ENCODE results near the gene TBC1D32. TPM values are rescaled to one million over a fixed set of nuclear protein-coding genes. Genes with fewer than 3 reads are reported as not detected.

Gene TBC1D32
- total RNA-seq, 1 experiment from 2014 or later: 9.0 TPM

DNA sequence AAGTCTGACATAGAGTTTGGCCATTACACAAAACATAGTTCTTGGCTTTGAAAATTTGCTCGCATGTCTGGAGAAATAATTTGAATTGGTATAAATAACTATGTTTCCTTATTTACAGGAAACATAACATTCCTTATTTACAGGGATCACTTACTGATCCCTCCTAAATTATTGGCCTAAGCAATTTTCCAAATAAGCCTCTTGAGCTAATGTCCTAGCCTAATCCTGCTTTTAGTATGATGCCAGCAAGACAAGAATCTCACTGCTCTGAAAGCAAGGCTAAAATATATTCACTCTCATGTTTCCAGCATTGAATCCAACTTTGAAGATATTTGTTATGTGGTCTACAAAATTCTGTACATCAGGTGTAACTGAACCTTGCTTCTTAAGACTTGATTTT, 4.1 kb upstream of the TBC1D32 start:
- Histone ChIP-seq H3K27me3 (ENCODE audit: insufficient read depth, low read length) (no peaks in the 10 kb centered on the region), H3K4me2 (ENCODE audit: insufficient read depth, insufficient read length, low read length) (no peak overlapping the region)
- peaks cover 2% of the 10 kb centered on the region for H3K27me3 Mint-ChIP-seq (ENCODE audit: low read depth)

More for the DNA sequence above, 4.1 kb upstream of the TBC1D32 start:
- no peak overlapping the region for H4K8ac ChIP-seq (replicated peaks; ENCODE audit: insufficient read length, low read depth, low read length)
- no peak overlapping the region for H3T11ph ChIP-seq (ENCODE audit: low read length)
- no peak overlapping the region for H3K27ac ChIP-seq (ENCODE audit: insufficient read length, low read depth, low read length)
- no peak overlapping the region for H3K4ac ChIP-seq (ENCODE audit: low read depth, low read length)
- H2AFZ ChIP-seq (ENCODE audit: low read length): no peak overlapping the region
- H3K23me2 ChIP-seq (ENCODE audit: insufficient read length, low read depth, low read length, poor library complexity, severe bottlenecking): no peaks in the 10 kb centered on the region
- Mint-ChIP-seq H3K27ac (no peak overlapping the region), H3K9me3 (no peaks in the 10 kb centered on the region), H3K4me1 (peaks cover 8 to 13% of the 10 kb centered on the region in 2 experiments), H3K36me3 (ENCODE audit: insufficient read depth in 1 of 3, low read depth in 3 of 3) (no peaks in the 10 kb centered on the region), H3K4me3 (no peak overlapping the region)
- no peak overlapping the region for H4K5ac ChIP-seq (ENCODE audit: insufficient read length, low read depth, low read length)
- no peak overlapping the region for H3K56ac ChIP-seq (ENCODE audit: insufficient read length, low read depth, low read length)
- H3K4me1 ChIP-seq (ENCODE audit: insufficient read depth, low read length): no peaks in the 10 kb centered on the region
- no peaks in the 10 kb centered on the region for H4K20me1 ChIP-seq (ENCODE audit: control insufficient read depth, insufficient read depth, insufficient read length)
- H2BK20ac ChIP-seq (ENCODE audit: low read depth, low read length, poor library complexity, severe bottlenecking): no peak overlapping the region
- no peak overlapping the region for H2BK15ac ChIP-seq (ENCODE audit: low read depth, low read length)
- H3K18ac ChIP-seq (ENCODE audit: insufficient read length, low read depth, low read length): no peak overlapping the region
- no peak overlapping the region for H3K23ac ChIP-seq (ENCODE audit: insufficient read length, low read depth, low read length)
- DNase-seq: no peak
- H4K91ac ChIP-seq (ENCODE audit: insufficient read length, low read depth, low read length): no peak overlapping the region
- H2AK5ac ChIP-seq (ENCODE audit: insufficient read length, low read length): no peak overlapping the region
- no peaks in the 10 kb centered on the region for H3K79me1 ChIP-seq (ENCODE audit: insufficient read depth, low read depth, low read length, poor library complexity, severe bottlenecking)
- no peaks in the 10 kb centered on the region for H3K9me3 ChIP-seq (ENCODE audit: control insufficient read depth, low read depth, low read length)
- no peak overlapping the region for H3K14ac ChIP-seq (ENCODE audit: insufficient read depth, low read length)
- TF ChIP-seq, protein P1, sequence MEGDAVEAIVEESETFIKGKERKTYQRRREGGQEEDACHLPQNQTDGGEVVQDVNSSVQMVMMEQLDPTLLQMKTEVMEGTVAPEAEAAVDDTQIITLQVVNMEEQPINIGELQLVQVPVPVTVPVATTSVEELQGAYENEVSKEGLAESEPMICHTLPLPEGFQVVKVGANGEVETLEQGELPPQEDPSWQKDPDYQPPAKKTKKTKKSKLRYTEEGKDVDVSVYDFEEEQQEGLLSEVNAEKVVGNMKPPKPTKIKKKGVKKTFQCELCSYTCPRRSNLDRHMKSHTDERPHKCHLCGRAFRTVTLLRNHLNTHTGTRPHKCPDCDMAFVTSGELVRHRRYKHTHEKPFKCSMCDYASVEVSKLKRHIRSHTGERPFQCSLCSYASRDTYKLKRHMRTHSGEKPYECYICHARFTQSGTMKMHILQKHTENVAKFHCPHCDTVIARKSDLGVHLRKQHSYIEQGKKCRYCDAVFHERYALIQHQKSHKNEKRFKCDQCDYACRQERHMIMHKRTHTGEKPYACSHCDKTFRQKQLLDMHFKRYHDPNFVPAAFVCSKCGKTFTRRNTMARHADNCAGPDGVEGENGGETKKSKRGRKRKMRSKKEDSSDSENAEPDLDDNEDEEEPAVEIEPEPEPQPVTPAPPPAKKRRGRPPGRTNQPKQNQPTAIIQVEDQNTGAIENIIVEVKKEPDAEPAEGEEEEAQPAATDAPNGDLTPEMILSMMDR (conservative IDR thresholded peaks at IDR 0.05): no peak
- no CpG with 5 or more reads among the region's 1 CpG for WGBS (ENCODE audit: extremely low coverage, insufficient read length, low lambda C conversion rate)
- no peak overlapping the region for H3K9ac ChIP-seq (ENCODE audit: extremely low read depth, insufficient read length, low read length)
- no peak overlapping the region for H2BK12ac ChIP-seq (ENCODE audit: insufficient read length, low read depth, low read length)
- H3K79me2 ChIP-seq (ENCODE audit: insufficient read depth, low read length): no peaks in the 10 kb centered on the region
- H2BK120ac ChIP-seq (ENCODE audit: low read depth, low read length, poor library complexity, severe bottlenecking): no peak overlapping the region
- H2BK5ac ChIP-seq (ENCODE audit: insufficient read length, low read length): no peak overlapping the region
